Esophagus squamous epithelium (tissue), 5 donors: ENCODE data around the gene PAPOLA. TPM values are rescaled to one million over a fixed set of nuclear protein-coding genes. Genes with fewer than 3 reads are reported as not detected.

ENCODE experiments used
- DNase-seq: peaks from one replicate; lab custom pipeline; 2025; lab: John Stamatoyannopoulos, UW
- H3K27ac ChIP-seq, 4 donors: fragments of 200-600 bp; sonication (generic); one replicate each; pipeline ENCODE4 v1.5.1; 2016 to 2019; ENCODE audit warnings: mild to moderate bottlenecking in 1 of 4
- H3K27me3 ChIP-seq, 4 donors: fragments of 200-600 bp; sonication (generic); 1 replicate in 3 of 4; 2 replicates in 1 of 4; pipeline versions ENCODE4 v1.5.1 to v1.6.0; 2017 to 2021; ENCODE audit warnings: antibody characterized with exemption in 1 of 4
- H3K36me3 ChIP-seq, 3 donors: fragments of 200-600 bp; sonication (generic); one replicate each; pipeline ENCODE4 v1.5.1; 2016 to 2019
- H3K4me1 ChIP-seq, 3 donors: fragments of 200-600 bp; sonication (generic); one replicate each; pipeline ENCODE4 v1.5.1; 2017 to 2019
- H3K4me3 ChIP-seq, 4 donors: fragments of 200-600 bp; sonication (generic); 1 replicate in 3 of 4; 2 replicates in 1 of 4; pipeline ENCODE4 v1.5.1; 2016 to 2019; ENCODE audit warnings: mild to moderate bottlenecking in 2 of 4, moderate library complexity in 1 of 4
- H3K9me3 ChIP-seq, 3 donors: fragments of 200-600 bp; sonication (generic); one replicate each; pipeline ENCODE4 v1.5.1; 2016 to 2019
- CTCF ChIP-seq, 6 experiments: fragments of 450-650 bp in 4 of 6; fragments of 200-600 bp in 2 of 6; sonication (generic) in 2 of 6; IDR thresholded peaks; one replicate each; pipeline ENCODE4 v1.5.1; 2016 to 2019; ENCODE audit warnings: antibody characterized with exemption in 6 of 6, mild to moderate bottlenecking in 4 of 6, moderate library complexity in 4 of 6
- POLR2A ChIP-seq, 4 donors: fragments of 450-650 bp; IDR thresholded peaks; one replicate each; pipeline ENCODE4 v1.6.1; 2017; ENCODE audit warnings: antibody characterized with exemption in 4 of 4, mild to moderate bottlenecking in 4 of 4, moderate library complexity in 3 of 4
- WGBS, 2 donors: methylation state at CpG; one replicate each; pipeline ENCODE4 v1.1.5; 2018; 5-methylcytosine and 5-hydroxymethylcytosine counted together
- intact Hi-C: fragments of 100-400 bp; cut with DNase I; formaldehyde crosslinking; loops from one replicate; pipeline ENCODE4 v1.15.0; 2022
- total RNA-seq, 4 donors: library from RNA; depleted of rRNA; stranded (reverse); fragments of >200 nt; gene quantifications; one replicate each; pipeline ENCODE4 v1.1.0, GENCODE V29; 2016
- donor health status: DM: yes; HTN: yes; CAD: no.

PAPOLA gene
- total RNA-seq, 4 donors from 2014 or later = 66.7 to 152 (median 116) TPM

- H3K4me1 ChIP-seq = peaks cover 0 to 53% (median 14%) of the 10 kb centered on the region in 3 donors
- WGBS, 2 donors = 28 to 36% methylated on average over 6 of the region's 6 CpGs
- H3K9me3 ChIP-seq = no peaks in the 10 kb centered on the region
- DNase-seq = no peak
- H3K27me3 ChIP-seq = no peaks in the 10 kb centered on the region
- intact Hi-C loops = loop anchor here (5.0 kb wide), 1 partner anchor 167 kb away; no protein-coding TSS in a partner anchor
- peaks cover 0 to 20% (median 0%) of the 10 kb centered on the region in 3 donors for H3K36me3 ChIP-seq
- TF ChIP-seq CTCF (IDR thresholded peaks at IDR 0.05) (no peak), POLR2A (IDR thresholded peaks at IDR 0.05) (no peak)
- no peak overlapping the region for H3K4me3 ChIP-seq
- H3K27ac ChIP-seq = peak overlapping the region; percentile 17 to 81 (median 54)
These were observed 72.8 kb downstream of the PAPOLA start for GRCh38 chr14:96574633-96575632.

- DNase-seq = no peak
- intact Hi-C loops = loop anchor here (5.0 kb wide), 1 partner anchor 166 kb away; no protein-coding TSS in a partner anchor
- H3K36me3 ChIP-seq = peaks cover 0 to 9% (median 0%) of the 10 kb centered on the region in 3 donors
- H3K9me3 ChIP-seq = no peaks in the 10 kb centered on the region
- TF ChIP-seq POLR2A (IDR thresholded peaks at IDR 0.05) = no peak
- TF ChIP-seq CTCF (IDR thresholded peaks at IDR 0.05) = no peak
- WGBS, 2 donors = 65 to 72% methylated on average over 5 to 6 of the region's 6 CpGs
- no peak overlapping the region for H3K4me3 ChIP-seq
- peaks cover 0 to 65% (median 14%) of the 10 kb centered on the region in 3 donors for H3K4me1 ChIP-seq
- no peaks in the 10 kb centered on the region for H3K27me3 ChIP-seq
- H3K27ac ChIP-seq = no peak overlapping the region
These were observed 74.2 kb downstream of the PAPOLA start for GRCh38 chr14:96576359-96576758.

GRCh38 chr14:96576937-96577336 lies 74.8 kb downstream of the PAPOLA start:
- Histone ChIP-seq H3K36me3 (peaks cover 0 to 9% (median 0%) of the 10 kb centered on the region in 3 donors), H3K4me3 (no peak overlapping the region), H3K27ac (no peak overlapping the region), H3K27me3 (no peaks in the 10 kb centered on the region), H3K4me1 (peaks cover 0 to 65% (median 14%) of the 10 kb centered on the region in 3 donors), H3K9me3 (no peaks in the 10 kb centered on the region)
- no peak for DNase-seq
- WGBS, 2 donors = 33 to 41% methylated on average over 2 to 3 of the region's 3 CpGs
- no peak for TF ChIP-seq POLR2A (IDR thresholded peaks at IDR 0.05)
- no peak for TF ChIP-seq CTCF (IDR thresholded peaks at IDR 0.05)
- intact Hi-C loops = loop anchor here (5.0 kb wide), 1 partner anchor 165 kb away; no protein-coding TSS in a partner anchor

GRCh38 chr14:96578619-96579018 lies 76.4 kb downstream of the PAPOLA start:
- Histone ChIP-seq H3K27ac (no peak overlapping the region), H3K4me3 (no peak overlapping the region), H3K36me3 (no peaks in the 10 kb centered on the region), H3K9me3 (no peaks in the 10 kb centered on the region), H3K27me3 (peaks cover 0 to 2% (median 0%) of the 10 kb centered on the region in 4 donors), H3K4me1 (peaks cover 0 to 57% (median 14%) of the 10 kb centered on the region in 3 donors)
- DNase-seq = no peak
- no peak for TF ChIP-seq POLR2A (IDR thresholded peaks at IDR 0.05)
- TF ChIP-seq CTCF (IDR thresholded peaks at IDR 0.05) = no peak
- intact Hi-C loops = loop anchor here (5.0 kb wide), 1 partner anchor 164 kb away; no protein-coding TSS in a partner anchor
- 55 to 100% methylated on average over 1 to 2 of the region's 6 CpGs for WGBS, 2 donors
